Measurements from ENCODE around the gene ZNF23. TPM values are rescaled to one million over a fixed set of nuclear protein-coding genes. Genes with fewer than 3 reads are reported as not detected.

ZNF23 gene
- total and polyA plus RNA-seq, 4 donors = 10.0 to 13.8 (median 11.7) TPM

- DNase-seq (no peak), ATAC-seq (ENCODE audit: low FRiP score) (no peak)
- Histone ChIP-seq H3K4me1 (ENCODE audit: control insufficient read depth in 1 of 2, insufficient read depth in 2 of 2, low read length in 2 of 2) (no peaks in the 10 kb centered on the region), H3K4me3 (ENCODE audit: low read length in 2 of 2) (no peak overlapping the region), H3K36me3 (ENCODE audit: control insufficient read depth in 1 of 2, insufficient read depth in 2 of 2, low read length in 1 of 2) (peaks cover 11 to 22% of the 10 kb centered on the region in 2 donors), H3K27ac (ENCODE audit: low read depth in 1 of 2, low read length in 2 of 2) (no peak overlapping the region), H3K9me3 (ENCODE audit: control insufficient read depth, low read length) (no peaks in the 10 kb centered on the region), H3K27me3 (ENCODE audit: control insufficient read depth in 1 of 2, insufficient read depth in 2 of 2, low read length in 1 of 2) (no peaks in the 10 kb centered on the region)
- intact Hi-C loops (cut with DNase I) = no loop called here
- WGBS, 2 donors = 90 to 93% methylated on average over 4 of the region's 4 CpGs
These were observed 14.5 kb upstream of the ZNF23 start for GRCh38 chr16:71476457-71477124.

- Histone ChIP-seq H3K4me1 (ENCODE audit: control insufficient read depth in 1 of 2, insufficient read depth in 2 of 2, low read length in 2 of 2) (no peaks in the 10 kb centered on the region), H3K9me3 (ENCODE audit: control insufficient read depth, low read length) (no peaks in the 10 kb centered on the region), H3K27ac (ENCODE audit: low read depth in 1 of 2, low read length in 2 of 2) (no peak overlapping the region), H3K36me3 (ENCODE audit: control insufficient read depth in 1 of 2, insufficient read depth in 2 of 2, low read length in 1 of 2) (peaks cover 11 to 23% of the 10 kb centered on the region in 2 donors), H3K27me3 (ENCODE audit: control insufficient read depth in 1 of 2, insufficient read depth in 2 of 2, low read length in 1 of 2) (no peaks in the 10 kb centered on the region), H3K4me3 (ENCODE audit: low read length in 2 of 2) (no peak overlapping the region)
- WGBS, 2 donors = 81 to 95% methylated on average over 3 of the region's 3 CpGs
- intact Hi-C loops (cut with DNase I) = no loop called here
- DNase-seq (no peak), ATAC-seq (ENCODE audit: low FRiP score) (no peak)
These were observed 12.8 kb upstream of the ZNF23 start for GRCh38 chr16:71474864-71475263.

GRCh38 chr16:71473891-71474290, 11.8 kb upstream of the ZNF23 start:
- Histone ChIP-seq H3K4me1 (ENCODE audit: control insufficient read depth in 1 of 2, insufficient read depth in 2 of 2, low read length in 2 of 2) (no peaks in the 10 kb centered on the region), H3K36me3 (ENCODE audit: control insufficient read depth in 1 of 2, insufficient read depth in 2 of 2, low read length in 1 of 2) (peaks cover 11 to 23% of the 10 kb centered on the region in 2 donors), H3K9me3 (ENCODE audit: control insufficient read depth, low read length) (no peaks in the 10 kb centered on the region), H3K27ac (ENCODE audit: low read depth in 1 of 2, low read length in 2 of 2) (no peak overlapping the region), H3K27me3 (ENCODE audit: control insufficient read depth in 1 of 2, insufficient read depth in 2 of 2, low read length in 1 of 2) (no peaks in the 10 kb centered on the region), H3K4me3 (ENCODE audit: low read length in 2 of 2) (no peak overlapping the region)
- DNase-seq (no peak), ATAC-seq (ENCODE audit: low FRiP score) (no peak)
- intact Hi-C loops (cut with DNase I) = no loop called here
- WGBS, 2 donors = 92% methylated on average over 5 of the region's 5 CpGs

GRCh38 chr16:71472931-71473330, 10.9 kb upstream of the ZNF23 start:
- no peak for ATAC-seq (ENCODE audit: low FRiP score)
- Histone ChIP-seq H3K27me3 (ENCODE audit: control insufficient read depth in 1 of 2, insufficient read depth in 2 of 2, low read length in 1 of 2) (no peaks in the 10 kb centered on the region), H3K4me3 (ENCODE audit: low read length in 2 of 2) (no peak overlapping the region), H3K4me1 (ENCODE audit: control insufficient read depth in 1 of 2, insufficient read depth in 2 of 2, low read length in 2 of 2) (no peaks in the 10 kb centered on the region), H3K36me3 (ENCODE audit: control insufficient read depth in 1 of 2, insufficient read depth in 2 of 2, low read length in 1 of 2) (peaks cover 11 to 18% of the 10 kb centered on the region in 2 donors), H3K9me3 (ENCODE audit: control insufficient read depth, low read length) (no peaks in the 10 kb centered on the region), H3K27ac (ENCODE audit: low read depth in 1 of 2, low read length in 2 of 2) (no peak overlapping the region)
- intact Hi-C loops (cut with DNase I) = no loop called here
- 90 to 92% methylated on average over 2 of the region's 2 CpGs for WGBS, 2 donors
- DNase-seq = no peak

GRCh38 chr16:71472051-71472450, 10.0 kb upstream of the ZNF23 start:
- no peak for ATAC-seq (ENCODE audit: low FRiP score)
- Histone ChIP-seq H3K36me3 (ENCODE audit: control insufficient read depth in 1 of 2, insufficient read depth in 2 of 2, low read length in 1 of 2) (peaks cover 11 to 14% of the 10 kb centered on the region in 2 donors), H3K27ac (ENCODE audit: low read depth in 1 of 2, low read length in 2 of 2) (no peak overlapping the region), H3K27me3 (ENCODE audit: control insufficient read depth in 1 of 2, insufficient read depth in 2 of 2, low read length in 1 of 2) (no peaks in the 10 kb centered on the region), H3K4me1 (ENCODE audit: control insufficient read depth in 1 of 2, insufficient read depth in 2 of 2, low read length in 2 of 2) (no peaks in the 10 kb centered on the region), H3K9me3 (ENCODE audit: control insufficient read depth, low read length) (no peaks in the 10 kb centered on the region), H3K4me3 (ENCODE audit: low read length in 2 of 2) (no peak overlapping the region)
- no peak for DNase-seq
- intact Hi-C loops (cut with DNase I) = no loop called here
- WGBS, 2 donors = 48 to 59% methylated on average over 2 of the region's 2 CpGs

GRCh38 chr16:71467810-71468209, 5.8 kb upstream of the ZNF23 start:
- 20 to 22% methylated on average over 9 of the region's 9 CpGs for WGBS, 2 donors
- H3K4me3 ChIP-seq (ENCODE audit: low read length in 2 of 2) = no peak overlapping the region
- H3K27ac ChIP-seq (ENCODE audit: low read depth in 1 of 2, low read length in 2 of 2) = no peak overlapping the region
- no peaks in the 10 kb centered on the region for H3K27me3 ChIP-seq (ENCODE audit: control insufficient read depth in 1 of 2, insufficient read depth in 2 of 2, low read length in 1 of 2)
- H3K9me3 ChIP-seq (ENCODE audit: control insufficient read depth, low read length) = no peaks in the 10 kb centered on the region
- intact Hi-C loops (cut with DNase I) = no loop called here
- DNase-seq (no peak), ATAC-seq (ENCODE audit: low FRiP score) (no peak)
- H3K4me1 ChIP-seq (ENCODE audit: control insufficient read depth in 1 of 2, insufficient read depth in 2 of 2, low read length in 2 of 2) = no peaks in the 10 kb centered on the region
- peaks cover 0 to 2% of the 10 kb centered on the region in 2 donors for H3K36me3 ChIP-seq (ENCODE audit: control insufficient read depth in 1 of 2, insufficient read depth in 2 of 2, low read length in 1 of 2)

GRCh38 chr16:71464231-71464630, 2.2 kb upstream of the ZNF23 start:
- Histone ChIP-seq H3K4me3 (ENCODE audit: low read length in 2 of 2) (no peak overlapping the region), H3K27ac (ENCODE audit: low read depth in 1 of 2, low read length in 2 of 2) (no peak overlapping the region), H3K36me3 (ENCODE audit: control insufficient read depth in 1 of 2, insufficient read depth in 2 of 2, low read length in 1 of 2) (no peaks in the 10 kb centered on the region), H3K9me3 (ENCODE audit: control insufficient read depth, low read length) (no peaks in the 10 kb centered on the region), H3K4me1 (ENCODE audit: control insufficient read depth in 1 of 2, insufficient read depth in 2 of 2, low read length in 2 of 2) (no peaks in the 10 kb centered on the region), H3K27me3 (ENCODE audit: control insufficient read depth in 1 of 2, insufficient read depth in 2 of 2, low read length in 1 of 2) (no peaks in the 10 kb centered on the region)
- intact Hi-C loops (cut with DNase I) = no loop called here
- DNase-seq (no peak), ATAC-seq (ENCODE audit: low FRiP score) (no peak)
- 63 to 65% methylated on average over 1 of the region's 1 CpG for WGBS, 2 donors

GRCh38 chr16:71460941-71461340, 1.1 kb downstream of the ZNF23 start:
- no peak overlapping the region for H3K4me3 ChIP-seq (ENCODE audit: low read length in 2 of 2)
- H3K9me3 ChIP-seq (ENCODE audit: control insufficient read depth, low read length) = no peaks in the 10 kb centered on the region
- 94 to 95% methylated on average over 1 of the region's 1 CpG for WGBS, 2 donors
- intact Hi-C loops (cut with DNase I) = no loop called here
- peaks cover 0 to 3% of the 10 kb centered on the region in 2 donors for H3K36me3 ChIP-seq (ENCODE audit: control insufficient read depth in 1 of 2, insufficient read depth in 2 of 2, low read length in 1 of 2)
- no peak overlapping the region for H3K27ac ChIP-seq (ENCODE audit: low read depth in 1 of 2, low read length in 2 of 2)
- DNase-seq = no peak
- H3K4me1 ChIP-seq (ENCODE audit: control insufficient read depth in 1 of 2, insufficient read depth in 2 of 2, low read length in 2 of 2) = no peaks in the 10 kb centered on the region
- ATAC-seq (ENCODE audit: low FRiP score) = no peak
- no peaks in the 10 kb centered on the region for H3K27me3 ChIP-seq (ENCODE audit: control insufficient read depth in 1 of 2, insufficient read depth in 2 of 2, low read length in 1 of 2)

GRCh38 chr16:71460236-71460635, 1.8 kb downstream of the ZNF23 start:
- Histone ChIP-seq H3K27me3 (ENCODE audit: control insufficient read depth in 1 of 2, insufficient read depth in 2 of 2, low read length in 1 of 2) (no peaks in the 10 kb centered on the region), H3K9me3 (ENCODE audit: control insufficient read depth, low read length) (no peaks in the 10 kb centered on the region), H3K4me1 (ENCODE audit: control insufficient read depth in 1 of 2, insufficient read depth in 2 of 2, low read length in 2 of 2) (no peaks in the 10 kb centered on the region), H3K4me3 (ENCODE audit: low read length in 2 of 2) (no peak overlapping the region), H3K36me3 (ENCODE audit: control insufficient read depth in 1 of 2, insufficient read depth in 2 of 2, low read length in 1 of 2) (peaks cover 0 to 8% of the 10 kb centered on the region in 2 donors), H3K27ac (ENCODE audit: low read depth in 1 of 2, low read length in 2 of 2) (no peak overlapping the region)
- ATAC-seq (ENCODE audit: low FRiP score) (no peak), DNase-seq (no peak)
- 35 to 36% methylated on average over 4 of the region's 4 CpGs for WGBS, 2 donors
- intact Hi-C loops (cut with DNase I) = no loop called here
